MM.1S (cell line): ENCODE data around the gene CXXC4.

Experiments used
- CTCF ChIP-seq: fragments of 300-600 bp; sonication (generic); IDR thresholded peaks from 2 replicates; pipeline ENCODE4 v1.5.1; 2016; ENCODE audit warnings: antibody characterized with exemption, low read length, mixed read lengths
- EZH2phosphoT487 ChIP-seq: fragments of 300-600 bp; sonication (generic); IDR thresholded peaks from 2 replicates; pipeline ENCODE4 v1.6.1; 2018; ENCODE audit warnings: antibody characterized with exemption, low read length

- TF ChIP-seq EZH2phosphoT487 (no peak), CTCF (no peak)
These were observed 3.8 kb downstream of the CXXC4 start for GRCh38 chr4:104490770-104491480.
